LNCaP clone FGC (cell line): Measurements from ENCODE around the gene DHX58.

Source experiments
- DNase-seq: peaks from one replicate; pipeline ENCODE4 v3.0.0-alpha.2; 2011; ENCODE audit warnings: low read depth
- H3K4me3 ChIP-seq: 2 replicates; pipeline ENCODE4 v1.5.1; 2011; ENCODE audit warnings: mild to moderate bottlenecking, low read depth, low read length, control low read depth
- TF ChIP-seq, protein P1 (sequence below): IDR thresholded peaks from 2 replicates; pipeline ENCODE4 v1.5.1; 2012; ENCODE audit warnings: mild to moderate bottlenecking; ENCODE audit not compliant: control insufficient read depth, insufficient read depth; ENCODE audit errors: extremely low read depth

Gene DHX58

DNA sequence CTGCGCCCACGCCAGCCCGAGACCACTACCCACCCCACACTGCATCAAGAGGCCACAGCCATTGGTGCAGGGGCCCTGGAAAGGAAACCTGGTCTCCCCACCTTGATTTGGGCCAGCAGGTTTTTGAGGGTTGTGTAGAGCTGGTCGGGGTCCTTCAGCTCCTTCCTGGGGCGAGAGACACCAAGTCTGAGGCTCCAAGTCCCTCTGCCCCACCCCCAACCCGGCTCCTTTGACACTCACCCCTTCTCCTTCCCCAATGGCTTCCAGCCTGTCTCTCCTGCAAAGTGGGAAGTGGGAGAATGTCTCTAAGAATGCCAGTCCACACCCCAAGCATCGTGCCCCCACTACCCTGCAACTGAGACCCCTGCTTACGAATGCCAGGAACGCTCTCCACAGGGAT lies 1.6 kb upstream of the DHX58 start:
- no peak overlapping the region for H3K4me3 ChIP-seq
- no peak for DNase-seq
- TF ChIP-seq, protein P1, sequence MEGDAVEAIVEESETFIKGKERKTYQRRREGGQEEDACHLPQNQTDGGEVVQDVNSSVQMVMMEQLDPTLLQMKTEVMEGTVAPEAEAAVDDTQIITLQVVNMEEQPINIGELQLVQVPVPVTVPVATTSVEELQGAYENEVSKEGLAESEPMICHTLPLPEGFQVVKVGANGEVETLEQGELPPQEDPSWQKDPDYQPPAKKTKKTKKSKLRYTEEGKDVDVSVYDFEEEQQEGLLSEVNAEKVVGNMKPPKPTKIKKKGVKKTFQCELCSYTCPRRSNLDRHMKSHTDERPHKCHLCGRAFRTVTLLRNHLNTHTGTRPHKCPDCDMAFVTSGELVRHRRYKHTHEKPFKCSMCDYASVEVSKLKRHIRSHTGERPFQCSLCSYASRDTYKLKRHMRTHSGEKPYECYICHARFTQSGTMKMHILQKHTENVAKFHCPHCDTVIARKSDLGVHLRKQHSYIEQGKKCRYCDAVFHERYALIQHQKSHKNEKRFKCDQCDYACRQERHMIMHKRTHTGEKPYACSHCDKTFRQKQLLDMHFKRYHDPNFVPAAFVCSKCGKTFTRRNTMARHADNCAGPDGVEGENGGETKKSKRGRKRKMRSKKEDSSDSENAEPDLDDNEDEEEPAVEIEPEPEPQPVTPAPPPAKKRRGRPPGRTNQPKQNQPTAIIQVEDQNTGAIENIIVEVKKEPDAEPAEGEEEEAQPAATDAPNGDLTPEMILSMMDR, result no peak

DNA sequence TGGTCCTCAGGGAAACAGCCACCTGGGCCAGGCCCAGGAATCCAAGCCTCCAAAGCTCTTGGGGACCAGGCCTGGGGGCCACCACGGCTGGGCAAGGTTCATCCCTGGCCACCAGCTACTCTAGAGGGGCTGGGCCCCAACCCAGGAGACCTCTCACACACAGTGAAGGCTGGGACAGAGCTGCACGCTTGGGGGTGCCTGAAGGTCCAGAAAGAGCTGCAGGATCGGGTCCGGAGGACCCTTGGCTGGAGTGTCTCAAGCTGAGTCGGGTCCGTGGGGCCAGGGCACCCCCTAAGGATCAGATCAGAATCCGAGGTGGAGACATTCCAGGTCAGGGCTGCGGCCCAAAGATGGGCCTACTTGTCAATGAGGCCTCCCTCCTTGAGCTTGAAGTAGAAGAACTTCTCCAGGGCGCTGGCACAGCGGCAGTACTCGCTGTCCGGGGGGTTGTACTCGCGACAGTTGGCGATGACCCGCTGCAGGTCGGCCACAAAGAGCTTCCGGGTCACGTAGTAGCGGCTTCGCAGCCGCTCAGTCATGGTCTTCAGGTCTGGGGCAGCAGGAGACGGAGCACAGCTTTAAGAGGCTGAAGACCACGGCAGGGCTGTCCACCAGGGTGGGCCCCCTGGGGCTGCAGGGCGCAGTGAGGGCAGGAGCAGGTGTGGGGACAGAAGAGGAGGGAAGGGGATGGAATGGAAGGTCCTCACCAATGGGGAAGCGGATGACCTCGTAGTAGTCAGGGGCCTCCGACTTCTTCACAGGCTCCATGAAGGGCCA lies 967 bp upstream of the DHX58 start:
- H3K4me3 ChIP-seq, result no peak overlapping the region
- DNase-seq, result no peak
- TF ChIP-seq, protein P1, result no peak

DNA sequence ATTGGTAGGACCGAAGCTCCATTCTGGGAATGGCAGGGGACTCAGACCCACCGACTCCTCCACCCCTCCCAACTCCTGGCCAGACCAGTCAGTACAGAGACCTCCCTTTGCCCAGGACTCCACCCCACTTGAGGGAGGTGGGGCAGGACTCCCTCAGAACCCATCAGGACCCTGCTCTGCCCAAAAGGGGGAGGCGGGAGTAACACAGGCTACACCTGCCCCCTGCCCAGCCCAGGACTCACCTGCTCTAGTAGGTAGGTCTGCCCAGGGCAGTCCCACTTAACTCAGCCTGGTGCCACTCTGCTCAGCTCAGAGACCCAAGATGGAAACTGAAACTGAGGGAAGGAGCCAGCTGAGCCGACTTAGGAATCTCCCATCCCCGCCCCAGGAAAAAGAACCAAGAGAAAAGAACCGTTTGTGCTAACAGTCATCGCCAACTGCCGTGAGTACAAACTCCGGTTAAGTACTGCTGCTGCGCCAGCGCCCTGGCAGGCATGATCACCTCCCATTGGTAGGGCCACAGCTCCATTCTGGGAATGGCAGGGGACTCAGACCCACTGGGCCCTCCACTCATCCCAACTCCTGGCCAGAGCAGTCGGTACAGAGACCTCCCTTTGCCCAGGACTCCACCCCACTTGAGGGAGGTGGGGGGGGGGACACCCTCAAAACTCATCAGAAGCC lies 503 bp downstream of the DHX58 start:
- no peak overlapping the region for H3K4me3 ChIP-seq
- TF ChIP-seq, protein P1, result no peak
- DNase-seq, result no peak

DNA sequence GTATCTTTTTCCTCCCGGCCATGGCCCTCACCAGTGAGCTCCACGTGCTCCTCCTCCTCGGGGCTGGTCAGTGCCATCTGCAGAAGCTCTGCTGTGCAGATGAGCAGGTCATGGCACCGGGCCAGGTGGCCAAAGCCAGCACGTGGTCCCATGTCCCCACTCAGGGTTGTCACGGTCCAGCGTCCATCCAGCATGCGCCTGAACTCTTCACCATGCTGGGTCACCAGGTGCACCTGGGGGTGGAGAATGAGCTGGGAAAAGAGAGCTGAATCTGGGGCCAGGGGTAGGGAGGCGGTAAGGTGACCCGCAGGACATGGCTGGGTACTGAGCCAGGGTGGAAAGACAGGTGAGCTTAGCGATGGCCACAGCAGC lies 1.3 kb downstream of the DHX58 start:
- H3K4me3 ChIP-seq, result no peak overlapping the region
- TF ChIP-seq, protein P1, result no peak
- no peak for DNase-seq

DNA sequence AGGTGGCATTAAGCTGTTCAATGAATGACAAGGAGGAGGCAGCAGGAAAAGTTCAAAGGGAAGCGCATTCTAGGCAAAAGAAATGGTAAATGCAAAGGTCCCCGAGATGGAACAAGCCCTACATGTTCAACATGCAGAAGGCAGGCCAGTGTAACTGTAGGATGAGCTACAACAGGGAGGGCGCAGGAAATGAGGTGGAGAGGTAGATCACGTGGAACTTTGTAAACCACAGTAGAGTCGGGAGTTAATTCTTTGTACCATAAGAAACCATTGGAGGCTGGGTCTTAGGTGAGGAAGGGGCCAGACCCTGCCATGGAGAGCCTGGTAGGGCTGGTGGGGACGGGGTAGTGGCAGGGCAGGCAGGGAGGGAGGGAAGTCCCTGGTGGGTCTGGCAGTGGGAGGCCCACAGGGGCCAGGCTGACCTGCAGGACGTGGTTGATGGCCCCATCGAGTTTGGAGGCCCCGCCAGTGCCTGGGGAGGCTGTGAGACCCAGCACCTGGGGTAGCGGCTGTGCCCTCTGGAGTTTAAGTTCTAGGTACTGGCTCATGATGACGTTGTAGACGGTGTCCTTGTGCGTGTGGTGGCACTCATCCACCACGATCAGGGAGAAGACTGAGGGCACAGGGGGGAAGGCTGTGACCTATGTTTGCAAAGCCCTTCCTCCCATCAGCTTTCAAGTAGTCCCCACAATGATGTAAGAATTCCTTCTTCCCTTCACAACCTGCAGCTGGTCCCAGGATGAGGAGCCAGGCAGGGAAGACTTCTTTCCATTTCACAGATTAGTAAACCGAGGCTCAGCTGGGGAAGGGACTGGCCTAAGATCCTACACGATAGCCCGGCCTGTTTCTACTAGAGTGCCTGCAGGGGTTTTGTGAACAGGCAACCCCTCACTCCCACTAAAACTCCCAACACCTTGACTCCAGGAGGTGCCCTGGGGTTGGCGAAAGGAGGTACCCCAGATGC lies 1.9 kb downstream of the DHX58 start:
- TF ChIP-seq, protein P1, result no peak
- DNase-seq, result no peak

DNA sequence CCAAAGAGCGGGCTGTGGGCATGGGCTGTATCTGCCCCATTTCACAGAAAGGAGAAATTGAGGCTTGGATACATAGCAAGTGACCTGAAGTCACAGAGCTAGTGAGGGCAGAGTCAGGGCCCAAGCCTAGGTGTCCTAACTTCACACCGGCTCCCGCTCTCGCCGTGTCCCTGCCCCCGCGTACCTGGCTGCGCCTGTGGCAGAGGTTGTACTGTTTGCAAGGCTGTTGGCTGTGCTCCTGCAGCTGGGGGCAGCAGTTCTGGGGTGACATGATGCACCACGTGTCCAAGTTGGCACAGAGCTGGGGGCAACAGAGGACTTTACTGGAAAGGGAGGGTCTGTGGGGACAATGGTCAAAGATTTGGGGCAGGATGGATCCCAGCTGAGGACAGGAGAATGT lies 3.4 kb downstream of the DHX58 start:
- TF ChIP-seq, protein P1, result no peak
- DNase-seq, result no peak
- H3K4me3 ChIP-seq, result no peak overlapping the region

More for the DNA sequence above, 1.9 kb downstream of the DHX58 start:
- no peak overlapping the region for H3K4me3 ChIP-seq
